ENCODE data around the gene CCL21.
"Not testable (repeated sequence)": the region's sequence is repeated elsewhere in the genome, so short reads cannot be mapped to it uniquely, and the experiment has no call there.

CCL21 gene

GRCh38 chr9:34723141-34723540, 13.2 kb upstream of the CCL21 start:
- H3K18ac ChIP-seq (ENCODE audit: low read length), result no peak overlapping the region
- H3K4ac ChIP-seq (ENCODE audit: low read length), result no peak overlapping the region
- no peak for DNase-seq (ENCODE audit: low spot score)
- H2BK5ac ChIP-seq (ENCODE audit: low read length), result no peak overlapping the region
- H3K27me3 ChIP-seq (ENCODE audit: control insufficient read depth in 3 of 3, insufficient read depth in 3 of 3, low read depth in 1 of 3, low read length in 3 of 3), result peaks cover 0 to 3% (median 0%) of the 10 kb centered on the region in 3 experiments
- no peak overlapping the region for H3K9ac ChIP-seq (ENCODE audit: low read depth, low read length, poor library complexity)
- H3K4me1 ChIP-seq (ENCODE audit: control insufficient read depth in 2 of 2, insufficient read depth in 1 of 2, low read depth in 1 of 2, low read length in 2 of 2), result no peaks in the 10 kb centered on the region
- H3K4me2 ChIP-seq (ENCODE audit: insufficient read depth, low read length, poor library complexity, severe bottlenecking), result no peak overlapping the region
- H3K36me3 ChIP-seq (replicated peaks in 1 of 2; ENCODE audit: control insufficient read depth in 2 of 2, insufficient read depth in 2 of 2, low read length in 2 of 2), result no peaks in the 10 kb centered on the region
- H3K14ac ChIP-seq (ENCODE audit: low read length), result no peak overlapping the region
- no peak overlapping the region for H4K8ac ChIP-seq (ENCODE audit: low read depth, low read length)
- H2BK120ac ChIP-seq (ENCODE audit: low read depth, low read length), result no peak overlapping the region
- H3K9me3 ChIP-seq (replicated peaks in 1 of 2; ENCODE audit: control insufficient read depth in 2 of 2, insufficient read depth in 1 of 2, low read depth in 1 of 2, low read length in 2 of 2), result peaks cover 0 to 1% of the 10 kb centered on the region in 2 donors
- H4K91ac ChIP-seq (ENCODE audit: low read depth, low read length, poor library complexity), result no peak overlapping the region
- no peak overlapping the region for H3K27ac ChIP-seq (replicated peaks; ENCODE audit: low read length)
- H2BK15ac ChIP-seq (ENCODE audit: low read length), result no peak overlapping the region
- no peaks in the 10 kb centered on the region for H3K79me1 ChIP-seq (ENCODE audit: low read depth, low read length)
- H2BK12ac ChIP-seq (ENCODE audit: low read length), result no peak overlapping the region
- no peak overlapping the region for H3K23ac ChIP-seq (ENCODE audit: low read depth, low read length, poor library complexity)
- no peak overlapping the region for H3K4me3 ChIP-seq (ENCODE audit: low read length in 2 of 2)
- no peak overlapping the region for H2AFZ ChIP-seq (ENCODE audit: low read length)
- no CpG with 5 or more reads among the region's 11 CpGs for WGBS, 2 donors (ENCODE audit: extremely low coverage in 2 of 2, insufficient read length in 2 of 2, insufficient replicate concordance in 1 of 2)
- H2AK5ac ChIP-seq (ENCODE audit: low read depth, low read length), result no peak overlapping the region

- not testable (repeated sequence) for H3K27ac ChIP-seq (replicated peaks; ENCODE audit: low read length); H2BK120ac ChIP-seq (ENCODE audit: low read depth, low read length); H3K36me3 ChIP-seq (replicated peaks in 1 of 2; ENCODE audit: control insufficient read depth in 2 of 2, insufficient read depth in 2 of 2, low read length in 2 of 2); H3K18ac ChIP-seq (ENCODE audit: low read length); H2BK15ac ChIP-seq (ENCODE audit: low read length); H4K8ac ChIP-seq (ENCODE audit: low read depth, low read length); H4K91ac ChIP-seq (ENCODE audit: low read depth, low read length, poor library complexity); DNase-seq (ENCODE audit: low spot score); H3K4ac ChIP-seq (ENCODE audit: low read length); H2AFZ ChIP-seq (ENCODE audit: low read length); H2BK5ac ChIP-seq (ENCODE audit: low read length); H2AK5ac ChIP-seq (ENCODE audit: low read depth, low read length); H3K79me1 ChIP-seq (ENCODE audit: low read depth, low read length); H3K4me1 ChIP-seq (ENCODE audit: control insufficient read depth in 2 of 2, insufficient read depth in 1 of 2, low read depth in 1 of 2, low read length in 2 of 2); H3K14ac ChIP-seq (ENCODE audit: low read length); H3K23ac ChIP-seq (ENCODE audit: low read depth, low read length, poor library complexity); H3K9me3 ChIP-seq (replicated peaks in 1 of 2; ENCODE audit: control insufficient read depth in 2 of 2, insufficient read depth in 1 of 2, low read depth in 1 of 2, low read length in 2 of 2); H2BK12ac ChIP-seq (ENCODE audit: low read length); H3K4me2 ChIP-seq (ENCODE audit: insufficient read depth, low read length, poor library complexity, severe bottlenecking); H3K9ac ChIP-seq (ENCODE audit: low read depth, low read length, poor library complexity)
- Histone ChIP-seq H3K27me3 (ENCODE audit: control insufficient read depth in 3 of 3, insufficient read depth in 3 of 3, low read depth in 1 of 3, low read length in 3 of 3) (peaks cover 0 to 15% (median 0%) of the 10 kb centered on the region in 3 experiments), H3K4me3 (ENCODE audit: low read length in 2 of 2) (peak overlapping the region in 1 of 2 donors; percentile 22)
Observed at GRCh38 chr9:34719769-34720025, 9.8 kb upstream of the CCL21 start.

- Histone ChIP-seq H2BK15ac (ENCODE audit: low read length) (no peak overlapping the region), H3K4me2 (ENCODE audit: insufficient read depth, low read length, poor library complexity, severe bottlenecking) (no peak overlapping the region), H2AK5ac (ENCODE audit: low read depth, low read length) (no peak overlapping the region), H3K14ac (ENCODE audit: low read length) (no peak overlapping the region), H3K18ac (ENCODE audit: low read length) (no peak overlapping the region), H3K27me3 (ENCODE audit: control insufficient read depth in 3 of 3, insufficient read depth in 3 of 3, low read depth in 1 of 3, low read length in 3 of 3) (peaks cover 0 to 15% (median 0%) of the 10 kb centered on the region in 3 experiments), H4K8ac (ENCODE audit: low read depth, low read length) (no peak overlapping the region), H2BK5ac (ENCODE audit: low read length) (no peak overlapping the region), H3K27ac (replicated peaks; ENCODE audit: low read length) (no peak overlapping the region), H3K4ac (ENCODE audit: low read length) (no peak overlapping the region), H3K9me3 (replicated peaks in 1 of 2; ENCODE audit: control insufficient read depth in 2 of 2, insufficient read depth in 1 of 2, low read depth in 1 of 2, low read length in 2 of 2) (peaks cover 0 to 1% of the 10 kb centered on the region in 2 donors), H2AFZ (ENCODE audit: low read length) (no peak overlapping the region), H3K4me1 (ENCODE audit: control insufficient read depth in 2 of 2, insufficient read depth in 1 of 2, low read depth in 1 of 2, low read length in 2 of 2) (no peaks in the 10 kb centered on the region), H3K36me3 (replicated peaks in 1 of 2; ENCODE audit: control insufficient read depth in 2 of 2, insufficient read depth in 2 of 2, low read length in 2 of 2) (no peaks in the 10 kb centered on the region), H3K23ac (ENCODE audit: low read depth, low read length, poor library complexity) (no peak overlapping the region), H3K4me3 (ENCODE audit: low read length in 2 of 2) (peak overlapping the region in 1 of 2 donors; percentile 22), H2BK12ac (ENCODE audit: low read length) (no peak overlapping the region), H3K9ac (ENCODE audit: low read depth, low read length, poor library complexity) (no peak overlapping the region), H4K91ac (ENCODE audit: low read depth, low read length, poor library complexity) (no peak overlapping the region), H3K79me1 (ENCODE audit: low read depth, low read length) (no peaks in the 10 kb centered on the region), H2BK120ac (ENCODE audit: low read depth, low read length) (no peak overlapping the region)
- no CpG with 5 or more reads among the region's 8 CpGs for WGBS, 2 donors (ENCODE audit: extremely low coverage in 2 of 2, insufficient read length in 2 of 2, insufficient replicate concordance in 1 of 2)
- no peak for DNase-seq (ENCODE audit: low spot score)
Observed at GRCh38 chr9:34719021-34719768, 9.3 kb upstream of the CCL21 start.

- no peak for DNase-seq (ENCODE audit: low spot score)
- Histone ChIP-seq H3K4me2 (ENCODE audit: insufficient read depth, low read length, poor library complexity, severe bottlenecking) (no peak overlapping the region), H2BK5ac (ENCODE audit: low read length) (no peak overlapping the region), H4K8ac (ENCODE audit: low read depth, low read length) (no peak overlapping the region), H2BK12ac (ENCODE audit: low read length) (no peak overlapping the region), H3K79me1 (ENCODE audit: low read depth, low read length) (no peaks in the 10 kb centered on the region), H3K27me3 (ENCODE audit: control insufficient read depth in 3 of 3, insufficient read depth in 3 of 3, low read depth in 1 of 3, low read length in 3 of 3) (peaks cover 0 to 23% (median 0%) of the 10 kb centered on the region in 3 experiments), H3K23ac (ENCODE audit: low read depth, low read length, poor library complexity) (no peak overlapping the region), H3K27ac (replicated peaks; ENCODE audit: low read length) (no peak overlapping the region), H3K36me3 (replicated peaks in 1 of 2; ENCODE audit: control insufficient read depth in 2 of 2, insufficient read depth in 2 of 2, low read length in 2 of 2) (no peaks in the 10 kb centered on the region), H2AK5ac (ENCODE audit: low read depth, low read length) (no peak overlapping the region), H2BK15ac (ENCODE audit: low read length) (no peak overlapping the region), H3K4me1 (ENCODE audit: control insufficient read depth in 2 of 2, insufficient read depth in 1 of 2, low read depth in 1 of 2, low read length in 2 of 2) (peaks cover 0 to 2% of the 10 kb centered on the region in 2 donors), H3K9me3 (replicated peaks in 1 of 2; ENCODE audit: control insufficient read depth in 2 of 2, insufficient read depth in 1 of 2, low read depth in 1 of 2, low read length in 2 of 2) (peaks cover 0 to 3% of the 10 kb centered on the region in 2 donors), H3K18ac (ENCODE audit: low read length) (peak overlapping the region; percentile 5), H3K4ac (ENCODE audit: low read length) (no peak overlapping the region), H3K14ac (ENCODE audit: low read length) (no peak overlapping the region), H3K9ac (ENCODE audit: low read depth, low read length, poor library complexity) (no peak overlapping the region), H2BK120ac (ENCODE audit: low read depth, low read length) (no peak overlapping the region), H3K4me3 (ENCODE audit: low read length in 2 of 2) (no peak overlapping the region), H2AFZ (ENCODE audit: low read length) (no peak overlapping the region), H4K91ac (ENCODE audit: low read depth, low read length, poor library complexity) (no peak overlapping the region)
- no CpG with 5 or more reads among the region's 3 CpGs for WGBS, 2 donors (ENCODE audit: extremely low coverage in 2 of 2, insufficient read length in 2 of 2, insufficient replicate concordance in 1 of 2)
Observed at GRCh38 chr9:34717996-34718614, 8.2 kb upstream of the CCL21 start.

Data from neuronal stem cell (in vitro differentiated cells).